HepG2 (cell line): ENCODE data around the gene ABCC1.

Experiments used
- ELF3 ChIP-seq: IDR thresholded peaks from 2 replicates; pipeline ENCODE4 v1.6.1; 2016; ENCODE audit warnings: missing genetic modification reagents, missing compliant biosample characterization
- HDAC2 ChIP-seq: sonication (generic); formaldehyde crosslinking; IDR thresholded peaks from 2 replicates; pipeline ENCODE4 v1.4.0; 2020; ENCODE audit warnings: missing genetic modification reagents
- IKZF4 ChIP-seq: sonication (generic); formaldehyde crosslinking; IDR thresholded peaks from 2 replicates; pipeline ENCODE4 v1.5.1; 2020; ENCODE audit warnings: borderline replicate concordance, mild to moderate bottlenecking, low read depth, missing genetic modification reagents; ENCODE audit errors: not compliant biosample characterization
- JDP2 ChIP-seq: sonication (generic); formaldehyde crosslinking; IDR thresholded peaks from 2 replicates; pipeline ENCODE4 v1.8.1; 2022; ENCODE audit warnings: missing genetic modification reagents, borderline replicate concordance
- MIER2 ChIP-seq: IDR thresholded peaks from 2 replicates; pipeline ENCODE4 v1.6.1; 2016; ENCODE audit warnings: missing biosample characterization, missing genetic modification reagents
- NFYB ChIP-seq: sonication (generic); formaldehyde crosslinking; IDR thresholded peaks from 2 replicates; pipeline ENCODE4 v1.4.0; 2020; ENCODE audit warnings: missing genetic modification reagents
- POLR2A ChIP-seq, 2 experiments: IDR thresholded peaks; 2 replicates each; pipeline ENCODE4 v1.6.1; 2011; ENCODE audit warnings: low read depth in 2 of 2, low read length in 2 of 2, mild to moderate bottlenecking in 1 of 2, moderate library complexity in 1 of 2; ENCODE audit not compliant: insufficient read depth in 1 of 2
- POLR2AphosphoS5 ChIP-seq: IDR thresholded peaks from 2 replicates; pipeline ENCODE4 v1.6.1; 2012; ENCODE audit warnings: low read depth, low read length
- STAT5B ChIP-seq: sonication (generic); formaldehyde crosslinking; IDR thresholded peaks from 2 replicates; pipeline ENCODE4 v1.4.0; 2020; ENCODE audit warnings: missing genetic modification reagents
- ZBTB34 ChIP-seq: sonication (generic); formaldehyde crosslinking; IDR thresholded peaks from 2 replicates; pipeline ENCODE4 v1.8.0; 2022; ENCODE audit warnings: mild to moderate bottlenecking, missing genetic modification reagents
- ZFP41 ChIP-seq: sonication (generic); formaldehyde crosslinking; IDR thresholded peaks from 2 replicates; pipeline ENCODE4 v1.4.0; 2020; ENCODE audit warnings: mild to moderate bottlenecking, missing genetic modification reagents, borderline replicate concordance
- ZFX ChIP-seq: sonication (generic); formaldehyde crosslinking; IDR thresholded peaks from 2 replicates; pipeline ENCODE4 v1.4.0; 2020; ENCODE audit warnings: mild to moderate bottlenecking, low read depth, missing genetic modification reagents, moderate library complexity
- TF ChIP-seq, protein P1 (sequence below): sonication (generic); formaldehyde crosslinking; IDR thresholded peaks from 2 replicates; pipeline ENCODE4 v1.5.0; 2020; ENCODE audit warnings: mild to moderate bottlenecking, missing genetic modification reagents, moderate library complexity
- TF ChIP-seq, protein P2 (sequence below): sonication (generic); formaldehyde crosslinking; IDR thresholded peaks from 2 replicates; pipeline ENCODE4 v1.4.0; 2020; ENCODE audit warnings: mild to moderate bottlenecking, missing genetic modification reagents

- TF ChIP-seq, protein P1, sequence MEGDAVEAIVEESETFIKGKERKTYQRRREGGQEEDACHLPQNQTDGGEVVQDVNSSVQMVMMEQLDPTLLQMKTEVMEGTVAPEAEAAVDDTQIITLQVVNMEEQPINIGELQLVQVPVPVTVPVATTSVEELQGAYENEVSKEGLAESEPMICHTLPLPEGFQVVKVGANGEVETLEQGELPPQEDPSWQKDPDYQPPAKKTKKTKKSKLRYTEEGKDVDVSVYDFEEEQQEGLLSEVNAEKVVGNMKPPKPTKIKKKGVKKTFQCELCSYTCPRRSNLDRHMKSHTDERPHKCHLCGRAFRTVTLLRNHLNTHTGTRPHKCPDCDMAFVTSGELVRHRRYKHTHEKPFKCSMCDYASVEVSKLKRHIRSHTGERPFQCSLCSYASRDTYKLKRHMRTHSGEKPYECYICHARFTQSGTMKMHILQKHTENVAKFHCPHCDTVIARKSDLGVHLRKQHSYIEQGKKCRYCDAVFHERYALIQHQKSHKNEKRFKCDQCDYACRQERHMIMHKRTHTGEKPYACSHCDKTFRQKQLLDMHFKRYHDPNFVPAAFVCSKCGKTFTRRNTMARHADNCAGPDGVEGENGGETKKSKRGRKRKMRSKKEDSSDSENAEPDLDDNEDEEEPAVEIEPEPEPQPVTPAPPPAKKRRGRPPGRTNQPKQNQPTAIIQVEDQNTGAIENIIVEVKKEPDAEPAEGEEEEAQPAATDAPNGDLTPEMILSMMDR (CRISPR knock-in tag) = no peak
- TF ChIP-seq POLR2AphosphoS5 = no peak
- TF ChIP-seq ZFX (CRISPR knock-in tag) = no peak
- TF ChIP-seq STAT5B (CRISPR knock-in tag) = no peak
- no peak for TF ChIP-seq ELF3 (CRISPR knock-in tag)
- TF ChIP-seq ZBTB34 (CRISPR knock-in tag) = no peak
- no peak for TF ChIP-seq NFYB
- no peak for TF ChIP-seq JDP2 (CRISPR knock-in tag)
- TF ChIP-seq POLR2A (IDR thresholded peaks at IDR 0.05; ENCODE audit: insufficient read depth in 1 of 2, low read depth in 2 of 2, low read length in 2 of 2) = no peak
- no peak for TF ChIP-seq IKZF4 (CRISPR knock-in tag)
- no peak for TF ChIP-seq HDAC2 (CRISPR knock-in tag)
- TF ChIP-seq MIER2 (CRISPR knock-in tag) = no peak
- TF ChIP-seq, protein P2, sequence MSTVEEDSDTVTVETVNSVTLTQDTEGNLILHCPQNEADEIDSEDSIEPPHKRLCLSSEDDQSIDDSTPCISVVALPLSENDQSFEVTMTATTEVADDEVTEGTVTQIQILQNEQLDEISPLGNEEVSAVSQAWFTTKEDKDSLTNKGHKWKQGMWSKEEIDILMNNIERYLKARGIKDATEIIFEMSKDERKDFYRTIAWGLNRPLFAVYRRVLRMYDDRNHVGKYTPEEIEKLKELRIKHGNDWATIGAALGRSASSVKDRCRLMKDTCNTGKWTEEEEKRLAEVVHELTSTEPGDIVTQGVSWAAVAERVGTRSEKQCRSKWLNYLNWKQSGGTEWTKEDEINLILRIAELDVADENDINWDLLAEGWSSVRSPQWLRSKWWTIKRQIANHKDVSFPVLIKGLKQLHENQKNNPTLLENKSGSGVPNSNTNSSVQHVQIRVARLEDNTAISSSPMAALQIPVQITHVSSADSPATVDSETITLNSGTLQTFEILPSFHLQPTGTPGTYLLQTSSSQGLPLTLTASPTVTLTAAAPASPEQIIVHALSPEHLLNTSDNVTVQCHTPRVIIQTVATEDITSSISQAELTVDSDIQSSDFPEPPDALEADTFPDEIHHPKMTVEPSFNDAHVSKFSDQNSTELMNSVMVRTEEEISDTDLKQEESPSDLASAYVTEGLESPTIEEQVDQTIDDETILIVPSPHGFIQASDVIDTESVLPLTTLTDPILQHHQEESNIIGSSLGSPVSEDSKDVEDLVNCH = no peak
- no peak for TF ChIP-seq ZFP41
These were observed 217.5 kb downstream of the ABCC1 start for GRCh38 chr16:16166949-16167348.
